Fibroblast of pulmonary artery (primary cell): ENCODE results near the gene TTLL11.

Source experiments
- DNase-seq: peaks from one replicate; pipeline ENCODE4 v3.0.0-alpha.2; 2010; ENCODE audit warnings: low read depth
- H3K4me3 ChIP-seq: replicated peaks from 2 replicates; pipeline ENCODE4 v1.5.1; 2011; ENCODE audit warnings: low read depth, mild to moderate bottlenecking, control low read depth, low read length, moderate library complexity
- TF ChIP-seq, protein P1 (sequence below): IDR thresholded peaks from 2 replicates; pipeline ENCODE4 v1.5.1; 2011; ENCODE audit warnings: mild to moderate bottlenecking, control low read depth, low read length, inconsistent platforms; ENCODE audit errors: missing control alignments

Gene TTLL11

DNA sequence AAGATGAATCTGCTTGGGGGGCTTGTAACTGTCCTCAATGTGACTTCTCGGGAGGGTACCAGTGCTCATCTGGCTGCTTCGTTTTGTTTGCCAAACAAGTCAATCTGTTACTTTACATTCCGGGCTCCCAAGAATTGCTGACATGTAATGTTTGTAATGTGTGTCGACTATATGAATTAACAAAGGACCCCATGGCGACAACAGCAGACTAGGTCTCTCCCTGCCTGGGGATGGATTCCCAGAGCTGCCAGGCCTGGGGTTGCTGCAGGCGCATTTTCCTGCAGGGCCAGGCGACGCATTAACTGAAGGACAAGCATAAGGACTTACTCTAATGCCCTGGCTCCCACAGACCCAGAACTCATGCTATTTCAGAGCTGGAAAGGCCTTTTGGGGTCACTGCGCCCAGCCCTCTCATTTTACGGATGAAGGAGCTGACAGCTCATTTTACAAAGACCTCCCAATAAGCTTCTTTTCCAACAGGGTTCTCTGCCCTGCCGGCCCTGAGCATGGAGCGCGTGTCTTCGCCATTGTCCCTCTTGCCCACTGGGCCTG is 214.8 kb downstream of the TTLL11 start:
- H3K4me3 ChIP-seq: no peak overlapping the region
- TF ChIP-seq, protein P1, sequence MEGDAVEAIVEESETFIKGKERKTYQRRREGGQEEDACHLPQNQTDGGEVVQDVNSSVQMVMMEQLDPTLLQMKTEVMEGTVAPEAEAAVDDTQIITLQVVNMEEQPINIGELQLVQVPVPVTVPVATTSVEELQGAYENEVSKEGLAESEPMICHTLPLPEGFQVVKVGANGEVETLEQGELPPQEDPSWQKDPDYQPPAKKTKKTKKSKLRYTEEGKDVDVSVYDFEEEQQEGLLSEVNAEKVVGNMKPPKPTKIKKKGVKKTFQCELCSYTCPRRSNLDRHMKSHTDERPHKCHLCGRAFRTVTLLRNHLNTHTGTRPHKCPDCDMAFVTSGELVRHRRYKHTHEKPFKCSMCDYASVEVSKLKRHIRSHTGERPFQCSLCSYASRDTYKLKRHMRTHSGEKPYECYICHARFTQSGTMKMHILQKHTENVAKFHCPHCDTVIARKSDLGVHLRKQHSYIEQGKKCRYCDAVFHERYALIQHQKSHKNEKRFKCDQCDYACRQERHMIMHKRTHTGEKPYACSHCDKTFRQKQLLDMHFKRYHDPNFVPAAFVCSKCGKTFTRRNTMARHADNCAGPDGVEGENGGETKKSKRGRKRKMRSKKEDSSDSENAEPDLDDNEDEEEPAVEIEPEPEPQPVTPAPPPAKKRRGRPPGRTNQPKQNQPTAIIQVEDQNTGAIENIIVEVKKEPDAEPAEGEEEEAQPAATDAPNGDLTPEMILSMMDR: no peak
- DNase-seq: no peak

DNA sequence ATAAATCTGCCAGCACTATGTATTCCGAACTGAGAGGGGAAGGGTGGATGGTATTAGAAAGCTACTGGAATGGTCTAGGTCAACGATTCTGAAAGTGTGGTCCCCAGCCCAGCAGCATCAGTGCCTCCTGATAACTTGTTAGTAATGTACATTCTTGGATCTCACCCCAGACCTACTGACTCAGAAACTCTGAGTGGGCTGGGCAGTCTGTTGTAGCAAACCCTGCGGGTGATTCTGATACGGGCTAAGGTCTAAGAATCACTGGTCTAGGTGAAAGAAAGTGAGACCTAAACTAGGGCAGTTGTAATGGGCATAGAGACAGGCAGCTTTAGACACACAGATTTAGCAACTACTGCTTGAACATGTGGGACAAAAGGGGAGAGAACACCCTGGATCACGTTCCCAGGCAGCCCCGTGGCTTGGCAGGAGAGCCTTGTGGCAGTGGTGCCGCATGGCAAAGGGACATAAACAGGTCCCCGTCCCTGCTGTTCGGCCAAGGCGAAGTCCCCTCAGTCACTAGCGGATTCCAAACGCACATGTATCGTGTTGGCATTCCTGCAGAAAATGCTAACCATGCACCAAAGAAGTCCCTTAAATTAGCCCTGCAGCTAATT is 216.3 kb downstream of the TTLL11 start:
- no peak overlapping the region for H3K4me3 ChIP-seq
- TF ChIP-seq, protein P1: no peak
- peak; percentile 65 for DNase-seq

DNA sequence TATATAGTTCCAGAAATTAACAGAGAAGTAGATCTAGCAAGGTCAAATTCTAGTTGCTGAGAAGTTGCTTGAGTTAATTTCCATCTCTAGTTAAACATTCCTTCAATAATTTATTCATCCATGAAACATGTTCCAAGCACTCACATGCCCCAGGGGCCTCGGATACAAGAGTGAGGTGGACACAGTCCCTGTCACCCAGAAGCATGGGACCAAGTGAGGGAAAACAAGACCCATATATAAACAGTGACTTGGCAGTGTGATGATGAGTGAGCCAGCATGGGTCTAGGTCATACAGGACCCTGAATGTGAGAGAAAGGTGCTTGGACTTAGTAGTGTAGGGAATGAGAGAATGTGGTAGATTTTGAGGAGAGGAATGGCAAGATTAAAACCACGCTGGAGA is 216.9 kb downstream of the TTLL11 start:
- DNase-seq: no peak
- TF ChIP-seq, protein P1: no peak
- H3K4me3 ChIP-seq: no peak overlapping the region

DNA sequence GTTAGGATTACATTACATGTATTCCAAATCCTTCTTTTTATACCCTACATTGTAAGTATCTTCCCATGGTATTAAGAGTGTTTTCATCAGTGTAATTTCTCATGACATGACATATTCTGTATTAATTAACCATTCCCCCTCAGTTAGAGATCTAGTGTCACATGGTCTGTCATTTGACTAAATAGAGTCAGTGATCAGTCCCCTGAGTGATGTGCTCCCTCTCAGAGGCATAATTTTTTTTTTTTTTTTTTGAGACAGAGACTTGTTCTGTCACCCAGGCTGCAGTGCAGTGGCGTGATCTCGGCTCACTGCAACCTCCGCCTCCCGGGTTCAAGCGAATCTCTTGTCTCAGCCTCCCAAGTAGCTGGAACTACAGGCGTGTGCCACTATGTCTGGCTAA is 218.6 kb downstream of the TTLL11 start:
- TF ChIP-seq, protein P1: no peak
- DNase-seq: no peak
- no peak overlapping the region for H3K4me3 ChIP-seq

DNA sequence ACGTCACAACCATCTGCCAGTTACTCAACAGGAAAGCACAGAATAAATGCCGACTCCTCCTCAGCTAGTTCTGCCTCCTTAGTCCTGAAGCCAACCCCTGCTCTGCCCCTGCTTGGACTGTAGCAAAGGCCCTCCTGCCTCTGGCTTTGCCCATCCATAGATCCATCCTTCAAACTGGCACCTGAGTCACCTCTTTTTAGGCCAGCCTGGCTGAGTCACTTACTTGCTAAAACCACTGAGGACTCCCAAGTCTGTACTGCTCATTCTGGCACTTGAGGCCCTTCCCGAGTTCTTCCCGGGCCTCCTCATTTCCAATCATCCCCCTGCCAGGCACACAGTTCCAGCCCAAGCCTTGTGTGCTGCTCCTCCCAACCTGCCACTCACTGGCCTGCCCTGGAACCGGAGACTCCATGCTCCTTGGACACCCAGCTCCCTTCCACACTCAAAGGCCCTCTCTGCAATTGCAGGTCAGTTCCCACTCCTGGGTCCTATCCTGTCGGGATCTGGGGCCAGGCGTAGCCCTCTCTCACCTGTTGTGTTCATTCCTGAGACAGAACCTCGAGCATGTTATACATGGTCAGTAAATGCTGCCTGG is 221.6 kb downstream of the TTLL11 start:
- no peak overlapping the region for H3K4me3 ChIP-seq
- peak; percentile 6 for DNase-seq
- TF ChIP-seq, protein P1: no peak

DNA sequence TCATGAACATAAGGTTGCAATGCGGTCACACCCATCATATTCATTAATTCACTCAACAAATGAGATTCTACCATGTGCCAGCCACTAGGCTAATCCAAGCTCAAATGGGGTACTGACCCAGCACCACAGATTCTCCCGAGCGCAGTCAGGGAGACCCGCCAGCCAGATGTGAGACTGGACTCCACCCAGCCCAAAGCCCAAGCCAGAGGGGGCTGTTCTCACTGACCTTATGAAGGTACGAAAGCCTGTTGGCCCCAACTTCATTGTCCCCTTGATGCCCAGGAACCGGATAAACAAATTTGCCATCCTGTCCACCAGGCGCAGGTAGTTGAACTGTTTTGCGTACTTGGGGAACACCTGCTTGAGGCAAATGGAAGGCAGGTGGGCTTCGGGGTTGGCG is 222.8 kb downstream of the TTLL11 start:
- TF ChIP-seq, protein P1: no peak
- DNase-seq: no peak

More for the DNA sequence above, 222.8 kb downstream of the TTLL11 start:
- no peak overlapping the region for H3K4me3 ChIP-seq
